Lower lobe of right lung (tissue), 2 donors: ENCODE measurements around the gene NRXN3. TPM values are rescaled to one million over a fixed set of nuclear protein-coding genes. Genes with fewer than 3 reads are reported as not detected.

Experiments used
- ATAC-seq, 2 donors: fragments of 200-7000 bp; cut with Tn5 transposase; one replicate each; pipeline ENCODE4 v1.9.1; 2020 to 2022; ENCODE audit warnings: mild to moderate bottlenecking in 2 of 2, moderate library complexity in 2 of 2
- DNase-seq: peaks from one replicate; pipeline ENCODE4 v3.0.0-alpha.2; 2020
- H3K27ac ChIP-seq: fragments of 200-600 bp; one replicate; pipeline ENCODE4 v1.8.0; 2022
- H3K27me3 ChIP-seq: fragments of 200-600 bp; one replicate; pipeline ENCODE4 v1.8.0; 2022; ENCODE audit warnings: low read depth
- H3K36me3 ChIP-seq: fragments of 200-600 bp; one replicate; pipeline ENCODE4 v1.8.0; 2022; ENCODE audit warnings: mild to moderate bottlenecking
- H3K4me1 ChIP-seq: fragments of 200-600 bp; one replicate; pipeline ENCODE4 v1.8.0; 2022
- H3K4me3 ChIP-seq: fragments of 200-600 bp; one replicate; pipeline ENCODE4 v1.8.0; 2022; ENCODE audit warnings: mild to moderate bottlenecking
- H3K9me3 ChIP-seq: fragments of 200-600 bp; one replicate; pipeline ENCODE4 v1.8.0; 2022
- intact Hi-C: fragments of 100-400 bp; cut with DNase I; formaldehyde crosslinking; loops from one replicate; pipeline ENCODE4 v1.11.0; 2022
- total RNA-seq: library from RNA; stranded (reverse); fragmentation: NEBNext Ultra II Directional; extraction: Animal tissue kit (Norgen Biotek cat#: 25700); gene quantifications from one replicate; pipeline ENCODE4 v1.2.1, GENCODE V29; 2021
- TF ChIP-seq, protein P1 (sequence below): fragments of 200-600 bp; IDR thresholded peaks from one replicate; pipeline ENCODE4 v1.8.0; 2022; ENCODE audit warnings: antibody characterized with exemption, mild to moderate bottlenecking
- donor health status: DM: no; HTN: yes; CAD: no; lungs with severe emphysema.

The NRXN3 gene
- total RNA-seq, 1 donor from 2014 or later, result 9.0 TPM

DNA sequence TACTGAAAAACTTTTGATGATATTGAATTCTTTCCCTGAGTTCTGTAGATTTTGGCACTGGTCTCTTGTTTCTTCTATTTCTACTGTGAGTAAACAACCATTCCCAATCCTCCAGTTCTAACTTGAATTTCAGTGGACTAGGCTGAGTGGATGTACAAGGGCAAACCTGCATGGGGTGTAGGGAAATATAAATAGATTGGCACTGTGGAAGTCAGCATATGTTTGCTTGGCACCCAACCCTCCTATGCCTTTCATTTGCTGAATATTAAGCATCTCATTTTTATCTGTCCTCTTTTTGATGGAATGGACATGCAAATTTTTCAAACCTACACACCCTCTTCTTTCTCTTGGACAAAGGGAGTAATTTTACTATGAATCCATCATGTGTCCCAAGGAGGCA, 1212.9 kb downstream of the NRXN3 start:
- ATAC-seq (no peak), DNase-seq (no peak)
- TF ChIP-seq, protein P1, sequence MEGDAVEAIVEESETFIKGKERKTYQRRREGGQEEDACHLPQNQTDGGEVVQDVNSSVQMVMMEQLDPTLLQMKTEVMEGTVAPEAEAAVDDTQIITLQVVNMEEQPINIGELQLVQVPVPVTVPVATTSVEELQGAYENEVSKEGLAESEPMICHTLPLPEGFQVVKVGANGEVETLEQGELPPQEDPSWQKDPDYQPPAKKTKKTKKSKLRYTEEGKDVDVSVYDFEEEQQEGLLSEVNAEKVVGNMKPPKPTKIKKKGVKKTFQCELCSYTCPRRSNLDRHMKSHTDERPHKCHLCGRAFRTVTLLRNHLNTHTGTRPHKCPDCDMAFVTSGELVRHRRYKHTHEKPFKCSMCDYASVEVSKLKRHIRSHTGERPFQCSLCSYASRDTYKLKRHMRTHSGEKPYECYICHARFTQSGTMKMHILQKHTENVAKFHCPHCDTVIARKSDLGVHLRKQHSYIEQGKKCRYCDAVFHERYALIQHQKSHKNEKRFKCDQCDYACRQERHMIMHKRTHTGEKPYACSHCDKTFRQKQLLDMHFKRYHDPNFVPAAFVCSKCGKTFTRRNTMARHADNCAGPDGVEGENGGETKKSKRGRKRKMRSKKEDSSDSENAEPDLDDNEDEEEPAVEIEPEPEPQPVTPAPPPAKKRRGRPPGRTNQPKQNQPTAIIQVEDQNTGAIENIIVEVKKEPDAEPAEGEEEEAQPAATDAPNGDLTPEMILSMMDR, result no peak
- H3K9me3 ChIP-seq, result no peaks in the 10 kb centered on the region
- H3K36me3 ChIP-seq, result no peaks in the 10 kb centered on the region
- no peak overlapping the region for H3K27ac ChIP-seq
- intact Hi-C loops, result no loop called here
- H3K27me3 ChIP-seq, result no peaks in the 10 kb centered on the region
- H3K4me1 ChIP-seq, result no peaks in the 10 kb centered on the region
- H3K4me3 ChIP-seq, result no peak overlapping the region

GRCh38 chr14:79383475-79383874, 1213.3 kb downstream of the NRXN3 start:
- Histone ChIP-seq H3K27ac (no peak overlapping the region), H3K4me1 (no peaks in the 10 kb centered on the region), H3K4me3 (no peak overlapping the region), H3K36me3 (no peaks in the 10 kb centered on the region), H3K27me3 (no peaks in the 10 kb centered on the region), H3K9me3 (no peaks in the 10 kb centered on the region)
- TF ChIP-seq, protein P1, result no peak
- ATAC-seq (no peak), DNase-seq (no peak)
- intact Hi-C loops, result no loop called here

- Histone ChIP-seq H3K36me3 (no peaks in the 10 kb centered on the region), H3K27ac (no peak overlapping the region), H3K4me1 (no peaks in the 10 kb centered on the region), H3K9me3 (no peaks in the 10 kb centered on the region), H3K27me3 (no peaks in the 10 kb centered on the region), H3K4me3 (no peak overlapping the region)
- no peak for ATAC-seq
- no peak for DNase-seq
- TF ChIP-seq, protein P1, result no peak
- intact Hi-C loops, result no loop called here
Observed at GRCh38 chr14:79395061-79395460, 1224.9 kb downstream of the NRXN3 start.

DNA sequence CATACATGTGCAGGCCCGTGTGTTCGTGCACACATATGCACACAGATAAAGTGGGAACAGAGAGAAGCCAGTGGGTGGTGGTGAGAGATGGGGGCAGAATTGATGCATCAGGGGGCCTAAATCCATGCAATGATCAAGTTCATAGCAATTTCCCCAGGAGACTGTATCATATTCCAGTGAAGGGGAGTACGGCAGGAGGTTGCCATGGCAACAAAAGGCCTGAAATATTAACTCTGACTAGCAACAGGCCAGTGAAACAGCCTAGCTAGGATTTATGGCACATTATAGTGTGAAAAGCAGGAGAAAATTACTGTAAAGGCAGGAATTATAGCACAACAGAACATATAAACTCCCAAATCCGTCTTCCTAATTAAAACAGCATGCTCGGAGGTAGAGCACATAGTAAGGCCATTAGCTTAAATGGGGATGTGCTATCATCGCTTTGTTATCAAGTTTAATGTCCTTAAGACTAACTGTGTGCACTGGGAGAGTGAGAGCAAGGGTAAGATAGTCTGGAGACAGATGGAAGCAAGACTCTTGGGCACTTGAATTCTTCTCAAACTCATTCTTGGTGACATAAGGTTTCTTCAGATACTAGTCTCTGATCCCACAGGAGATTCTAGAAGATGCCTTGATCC, 1234.8 kb downstream of the NRXN3 start:
- ATAC-seq, result no peak
- intact Hi-C loops, result no loop called here
- no peak for DNase-seq

GRCh38 chr14:79405512-79405910, 1235.3 kb downstream of the NRXN3 start:
- Histone ChIP-seq H3K27ac (no peak overlapping the region), H3K27me3 (no peaks in the 10 kb centered on the region), H3K36me3 (no peaks in the 10 kb centered on the region), H3K4me3 (no peak overlapping the region), H3K4me1 (no peaks in the 10 kb centered on the region), H3K9me3 (no peaks in the 10 kb centered on the region)
- intact Hi-C loops, result no loop called here
- TF ChIP-seq, protein P1, result no peak
- ATAC-seq, result no peak
- no peak for DNase-seq

More for the DNA sequence above, 1234.8 kb downstream of the NRXN3 start:
- Histone ChIP-seq H3K4me3 (no peak overlapping the region), H3K36me3 (no peaks in the 10 kb centered on the region), H3K27ac (no peak overlapping the region), H3K4me1 (no peaks in the 10 kb centered on the region), H3K9me3 (no peaks in the 10 kb centered on the region), H3K27me3 (no peaks in the 10 kb centered on the region)
- TF ChIP-seq, protein P1, result no peak
